Testis (tissue), 3 donors: ENCODE measurements around the gene BCL2L11. TPM values are rescaled to one million over a fixed set of nuclear protein-coding genes. Genes with fewer than 3 reads are reported as not detected.
A peak's percentile ranks its signal among the peaks of the same experiment; 100 is the strongest.

Source experiments
- DNase-seq: peaks from one replicate; pipeline ENCODE4 v3.0.0-alpha.2; 2019
- H3K27ac ChIP-seq, 2 donors: fragments of 200-600 bp; sonication (generic); one replicate each; pipeline ENCODE4 v1.5.1; 2019
- H3K27me3 ChIP-seq: fragments of 200-600 bp; sonication (generic); one replicate; pipeline ENCODE4 v1.5.1; 2019
- H3K36me3 ChIP-seq: fragments of 200-600 bp; sonication (generic); one replicate; pipeline ENCODE4 v1.5.1; 2017; ENCODE audit warnings: low read depth; ENCODE audit errors: missing control alignments
- H3K4me1 ChIP-seq: fragments of 200-600 bp; sonication (generic); one replicate; pipeline ENCODE4 v1.5.1; 2019
- H3K4me3 ChIP-seq, 2 donors: fragments of 200-600 bp; sonication (generic); one replicate each; pipeline ENCODE4 v1.5.1; 2017 to 2019
- H3K9me3 ChIP-seq: fragments of 200-600 bp; sonication (generic); one replicate; pipeline ENCODE4 v1.5.1; 2017
- CTCF ChIP-seq, 3 experiments: fragments of 450-650 bp in 2 of 3; fragments of 200-600 bp in 1 of 3; sonication (generic) in 1 of 3; IDR thresholded peaks; one replicate each; pipeline ENCODE4 v1.5.1; 2016 to 2019; ENCODE audit warnings: antibody characterized with exemption in 3 of 3, mild to moderate bottlenecking in 2 of 3, moderate library complexity in 1 of 3
- POLR2A ChIP-seq: fragments of 450-650 bp; IDR thresholded peaks from one replicate; pipeline ENCODE4 v1.6.1; 2017; ENCODE audit warnings: antibody characterized with exemption, mild to moderate bottlenecking, moderate library complexity
- WGBS, 2 donors: methylation state at CpG; one replicate each; pipeline ENCODE4 v1.1.5; 2018; 5-methylcytosine and 5-hydroxymethylcytosine counted together
- intact Hi-C: fragments of 100-400 bp; cut with DNase I; formaldehyde crosslinking; loops from one replicate; pipeline ENCODE4 v1.15.1; 2023; ENCODE audit warnings: low total_unique reads
- polyA plus RNA-seq: library from polyadenylated mRNA; stranded (reverse); fragments of 350-450 nt; fragmentation: Illumina TruSeq; extraction: RNeasy Lipid Tissue Mini Kit (QIAGEN cat#74804); gene quantifications from one replicate; pipeline ENCODE4 v1.2.3, GENCODE V29; 2014; ENCODE audit warnings: low read depth, low replicate concordance; ENCODE audit not compliant: insufficient read depth
- total RNA-seq, 2 donors: library from RNA; depleted of rRNA; stranded (reverse); fragments of >200 nt; gene quantifications; one replicate each; pipeline ENCODE4 v1.2.3, GENCODE V29; 2016

BCL2L11 gene
- total and polyA plus RNA-seq, 3 donors from 2014 or later = 26.4 to 41.7 (median 29.3) TPM

GRCh38 chr2:111111101-111111755 is 9.5 kb upstream of the BCL2L11 start:
- WGBS, 2 donors = 88 to 97% methylated on average over 4 of the region's 4 CpGs
- Histone ChIP-seq H3K36me3 (no peaks in the 10 kb centered on the region), H3K27ac (no peak overlapping the region), H3K4me3 (no peak overlapping the region), H3K9me3 (no peaks in the 10 kb centered on the region), H3K4me1 (no peaks in the 10 kb centered on the region), H3K27me3 (no peaks in the 10 kb centered on the region)
- no peak for DNase-seq
- intact Hi-C loops = no loop called here
- TF ChIP-seq CTCF (IDR thresholded peaks at IDR 0.05) = no peak
- no peak for TF ChIP-seq POLR2A

GRCh38 chr2:111113838-111114237 is 6.9 kb upstream of the BCL2L11 start:
- intact Hi-C loops = no loop called here
- H3K27ac ChIP-seq = no peak overlapping the region
- no peak for TF ChIP-seq CTCF (IDR thresholded peaks at IDR 0.05)
- no peak for TF ChIP-seq POLR2A
- no peaks in the 10 kb centered on the region for H3K9me3 ChIP-seq
- H3K4me1 ChIP-seq = no peaks in the 10 kb centered on the region
- H3K27me3 ChIP-seq = no peaks in the 10 kb centered on the region
- no peak overlapping the region for H3K4me3 ChIP-seq
- 83 to 100% methylated on average over 1 of the region's 1 CpG for WGBS, 2 donors
- H3K36me3 ChIP-seq = no peaks in the 10 kb centered on the region
- no peak for DNase-seq

GRCh38 chr2:111116011-111116746 is 4.5 kb upstream of the BCL2L11 start:
- Histone ChIP-seq H3K27ac (no peak overlapping the region), H3K4me1 (no peaks in the 10 kb centered on the region), H3K27me3 (no peaks in the 10 kb centered on the region), H3K9me3 (no peaks in the 10 kb centered on the region), H3K4me3 (no peak overlapping the region), H3K36me3 (no peaks in the 10 kb centered on the region)
- intact Hi-C loops = no loop called here
- 56 to 60% methylated on average over 7 of the region's 7 CpGs for WGBS, 2 donors
- no peak for DNase-seq
- TF ChIP-seq CTCF (IDR thresholded peaks at IDR 0.05) = no peak
- no peak for TF ChIP-seq POLR2A

GRCh38 chr2:111116843-111117597 is 3.7 kb upstream of the BCL2L11 start:
- H3K27me3 ChIP-seq = no peaks in the 10 kb centered on the region
- DNase-seq = peak; percentile 77
- no peaks in the 10 kb centered on the region for H3K9me3 ChIP-seq
- H3K4me1 ChIP-seq = peaks cover 6% of the 10 kb centered on the region
- WGBS, 2 donors = 3 to 5% methylated on average over 19 to 30 of the region's 30 CpGs
- no peaks in the 10 kb centered on the region for H3K36me3 ChIP-seq
- no peak overlapping the region for H3K27ac ChIP-seq
- no peak for TF ChIP-seq POLR2A
- peak; percentile 59 to 76 (median 73) for TF ChIP-seq CTCF (IDR thresholded peaks at IDR 0.05)
- intact Hi-C loops = no loop called here
- H3K4me3 ChIP-seq = peak overlapping the region in 1 of 2 donors; percentile 77
